Measurements from ENCODE around the gene SPINK4. TPM values are rescaled to one million over a fixed set of nuclear protein-coding genes. Genes with fewer than 3 reads are reported as not detected.

SPINK4 gene
- total RNA-seq, 1 donor from 2014 or later, result not detected

DNA sequence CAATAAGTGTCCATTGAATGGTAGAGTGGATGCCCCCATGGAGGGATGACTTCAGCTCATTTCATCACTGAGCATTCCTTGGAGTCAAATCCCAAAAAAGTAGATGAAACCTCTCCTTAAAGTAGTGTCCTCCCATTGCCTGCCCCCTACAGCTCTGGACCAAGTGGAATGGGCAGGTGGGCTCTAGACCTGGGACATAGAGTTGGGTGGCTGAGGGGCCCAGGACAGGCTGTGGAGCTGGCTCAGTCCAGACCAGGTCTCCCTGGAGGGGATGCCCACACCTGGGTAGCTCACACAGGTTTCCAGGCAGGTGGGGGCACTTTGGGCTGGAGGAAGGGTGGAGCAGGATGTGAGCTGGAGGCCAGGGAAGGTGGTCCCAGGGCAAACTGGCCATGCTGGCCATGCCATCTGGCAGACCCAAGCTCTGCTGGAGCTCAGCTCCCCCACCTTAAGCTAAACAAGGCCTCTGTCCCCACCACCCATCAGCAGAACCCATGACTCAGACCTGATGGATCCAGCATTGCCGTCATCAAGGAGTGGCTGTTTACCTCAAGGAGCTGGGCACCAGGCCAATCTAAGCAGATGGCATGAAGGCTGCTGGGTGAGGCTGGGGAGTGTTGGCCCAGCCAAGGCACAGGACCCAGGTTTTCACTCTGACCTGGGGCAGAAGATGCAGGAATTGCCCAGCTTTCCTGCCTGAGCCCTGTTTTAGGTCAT lies 6.2 kb upstream of the SPINK4 start:
- Mint-ChIP-seq H3K27me3 (ENCODE audit: unreplicated experiment) (peaks cover 7% of the 10 kb centered on the region), H3K4me1 (ENCODE audit: low read depth, unreplicated experiment) (no peaks in the 10 kb centered on the region), H3K36me3 (ENCODE audit: unreplicated experiment) (peaks cover 9% of the 10 kb centered on the region), H3K4me3 (ENCODE audit: unreplicated experiment) (no peak overlapping the region), H3K9me3 (ENCODE audit: unreplicated experiment) (peaks cover 5% of the 10 kb centered on the region), H3K27ac (ENCODE audit: unreplicated experiment) (no peak overlapping the region)
- no peak for DNase-seq
- TF ChIP-seq, protein P1, sequence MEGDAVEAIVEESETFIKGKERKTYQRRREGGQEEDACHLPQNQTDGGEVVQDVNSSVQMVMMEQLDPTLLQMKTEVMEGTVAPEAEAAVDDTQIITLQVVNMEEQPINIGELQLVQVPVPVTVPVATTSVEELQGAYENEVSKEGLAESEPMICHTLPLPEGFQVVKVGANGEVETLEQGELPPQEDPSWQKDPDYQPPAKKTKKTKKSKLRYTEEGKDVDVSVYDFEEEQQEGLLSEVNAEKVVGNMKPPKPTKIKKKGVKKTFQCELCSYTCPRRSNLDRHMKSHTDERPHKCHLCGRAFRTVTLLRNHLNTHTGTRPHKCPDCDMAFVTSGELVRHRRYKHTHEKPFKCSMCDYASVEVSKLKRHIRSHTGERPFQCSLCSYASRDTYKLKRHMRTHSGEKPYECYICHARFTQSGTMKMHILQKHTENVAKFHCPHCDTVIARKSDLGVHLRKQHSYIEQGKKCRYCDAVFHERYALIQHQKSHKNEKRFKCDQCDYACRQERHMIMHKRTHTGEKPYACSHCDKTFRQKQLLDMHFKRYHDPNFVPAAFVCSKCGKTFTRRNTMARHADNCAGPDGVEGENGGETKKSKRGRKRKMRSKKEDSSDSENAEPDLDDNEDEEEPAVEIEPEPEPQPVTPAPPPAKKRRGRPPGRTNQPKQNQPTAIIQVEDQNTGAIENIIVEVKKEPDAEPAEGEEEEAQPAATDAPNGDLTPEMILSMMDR (IDR thresholded peaks at IDR 0.05; ENCODE audit: partially characterized antibody, unreplicated experiment), result no peak

DNA sequence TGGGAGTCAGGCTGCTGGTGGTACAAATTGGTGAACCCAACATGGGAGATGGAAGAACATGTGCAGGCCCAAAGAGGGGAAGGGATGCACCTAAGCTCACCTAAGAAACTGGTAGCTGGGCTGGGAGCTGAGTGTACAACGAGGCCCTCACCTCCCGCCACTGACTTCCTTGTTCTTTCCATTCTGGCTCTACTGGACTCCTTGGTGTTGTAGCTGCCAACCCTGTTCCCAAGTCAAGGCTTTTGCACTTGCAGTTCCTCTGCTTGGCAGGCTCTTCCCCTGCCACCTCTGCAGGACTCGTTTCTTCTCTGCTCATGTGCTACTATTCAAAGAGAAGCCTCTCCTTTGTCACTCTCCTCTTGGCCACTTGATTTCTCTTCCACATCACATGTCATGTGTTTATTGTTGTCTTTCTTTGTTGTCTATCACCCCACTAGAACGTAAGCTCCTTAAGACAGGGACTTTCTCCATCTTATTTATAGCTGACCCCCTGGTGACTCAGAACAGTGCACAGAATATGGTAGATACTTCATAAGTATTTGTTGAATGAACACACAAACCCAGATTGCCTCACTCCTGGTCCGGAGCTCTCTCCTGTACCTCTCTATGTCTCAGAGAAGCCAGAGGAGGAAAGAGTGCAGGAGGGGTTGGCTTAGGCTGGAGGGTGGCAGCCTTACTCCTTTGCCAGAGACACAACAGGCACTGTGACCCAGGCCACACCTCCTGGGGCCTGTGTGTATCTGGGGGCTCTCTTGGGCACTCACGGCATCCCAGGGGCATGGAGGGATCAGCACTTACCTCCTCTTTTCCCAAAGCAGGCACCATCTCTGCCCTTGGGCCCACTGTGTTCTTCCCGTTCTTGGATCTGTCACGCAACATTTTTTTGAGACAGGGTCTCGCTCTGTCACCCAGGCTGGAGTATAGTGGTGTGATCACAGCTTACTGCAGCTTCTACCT lies 5.2 kb upstream of the SPINK4 start:
- peaks cover 9% of the 10 kb centered on the region for H3K36me3 Mint-ChIP-seq (ENCODE audit: unreplicated experiment)
- peaks cover 6% of the 10 kb centered on the region for H3K9me3 Mint-ChIP-seq (ENCODE audit: unreplicated experiment)
- H3K27me3 Mint-ChIP-seq (ENCODE audit: unreplicated experiment), result peaks cover 8% of the 10 kb centered on the region
- H3K27ac Mint-ChIP-seq (ENCODE audit: unreplicated experiment), result no peak overlapping the region
- no peaks in the 10 kb centered on the region for H3K4me1 Mint-ChIP-seq (ENCODE audit: low read depth, unreplicated experiment)
- no peak for DNase-seq
- TF ChIP-seq, protein P1 (IDR thresholded peaks at IDR 0.05; ENCODE audit: partially characterized antibody, unreplicated experiment), result no peak
- H3K4me3 Mint-ChIP-seq (ENCODE audit: unreplicated experiment), result no peak overlapping the region

DNA sequence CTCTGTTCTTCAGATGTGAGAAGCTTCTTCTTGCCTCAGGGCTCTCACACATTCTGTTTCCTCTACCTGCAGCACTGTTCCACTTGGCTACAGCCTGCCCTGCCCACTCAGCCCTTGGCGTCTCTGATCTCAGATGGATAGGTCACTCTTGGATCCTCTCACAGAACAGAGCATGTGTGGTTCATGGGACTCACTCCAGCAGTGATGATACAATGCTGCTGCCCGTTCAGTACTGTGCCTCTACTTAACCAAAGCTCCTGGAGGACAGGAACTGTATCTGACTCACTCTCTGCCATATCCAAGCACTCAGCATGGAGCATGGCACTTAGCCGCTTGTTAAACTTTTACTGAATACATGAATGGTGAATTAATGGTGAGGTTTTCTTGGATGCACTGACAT lies 3.4 kb upstream of the SPINK4 start:
- H3K36me3 Mint-ChIP-seq (ENCODE audit: unreplicated experiment), result peaks cover 13% of the 10 kb centered on the region
- H3K4me1 Mint-ChIP-seq (ENCODE audit: low read depth, unreplicated experiment), result no peaks in the 10 kb centered on the region
- TF ChIP-seq, protein P1 (IDR thresholded peaks at IDR 0.05; ENCODE audit: partially characterized antibody, unreplicated experiment), result no peak
- DNase-seq, result no peak
- no peak overlapping the region for H3K4me3 Mint-ChIP-seq (ENCODE audit: unreplicated experiment)
- H3K27ac Mint-ChIP-seq (ENCODE audit: unreplicated experiment), result no peak overlapping the region
- H3K27me3 Mint-ChIP-seq (ENCODE audit: unreplicated experiment), result peaks cover 6% of the 10 kb centered on the region
- H3K9me3 Mint-ChIP-seq (ENCODE audit: unreplicated experiment), result peaks cover 6% of the 10 kb centered on the region

DNA sequence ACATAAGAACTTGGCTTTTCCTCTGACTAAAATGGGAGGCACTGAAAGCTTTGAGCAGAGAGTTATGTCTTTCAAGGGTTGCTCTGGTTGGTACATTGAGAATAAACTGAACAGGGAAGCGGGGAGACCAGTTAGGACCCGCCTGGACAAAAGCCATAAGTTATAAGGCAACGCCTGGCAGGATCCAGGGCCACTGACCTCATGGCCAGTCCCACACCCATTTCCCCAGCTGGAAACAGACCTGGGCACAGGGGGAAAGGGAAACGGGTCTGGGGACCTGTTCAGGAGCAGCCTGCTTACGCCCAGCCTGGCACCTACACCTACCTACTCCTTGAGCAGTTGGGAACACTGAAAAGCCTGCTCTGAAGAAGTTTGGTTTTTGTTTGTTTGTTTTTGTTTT lies 1.3 kb downstream of the SPINK4 start:
- peaks cover 4% of the 10 kb centered on the region for H3K36me3 Mint-ChIP-seq (ENCODE audit: unreplicated experiment)
- no peak overlapping the region for H3K27ac Mint-ChIP-seq (ENCODE audit: unreplicated experiment)
- DNase-seq, result no peak
- no peak overlapping the region for H3K4me3 Mint-ChIP-seq (ENCODE audit: unreplicated experiment)
- no peaks in the 10 kb centered on the region for H3K4me1 Mint-ChIP-seq (ENCODE audit: low read depth, unreplicated experiment)
- peaks cover 2% of the 10 kb centered on the region for H3K9me3 Mint-ChIP-seq (ENCODE audit: unreplicated experiment)
- H3K27me3 Mint-ChIP-seq (ENCODE audit: unreplicated experiment), result peaks cover 6% of the 10 kb centered on the region
- TF ChIP-seq, protein P1 (IDR thresholded peaks at IDR 0.05; ENCODE audit: partially characterized antibody, unreplicated experiment), result no peak

All from glutamatergic neuron (in vitro differentiated cells).